ENCODE results near the gene DNAJB9. TPM values are rescaled to one million over a fixed set of nuclear protein-coding genes. Genes with fewer than 3 reads are reported as not detected.
A peak's percentile ranks its signal among the peaks of the same experiment; 100 is the strongest.

DNAJB9 gene
- total RNA-seq, 1 donor from 2014 or later: 30.0 TPM

GRCh38 chr7:108568801-108569380 is 783 bp upstream of the DNAJB9 start:
- no peak for DNase-seq (ENCODE audit: low read depth in 2 of 2)

- DNase-seq (ENCODE audit: low read depth in 2 of 2): peak in 1 of 2 donors; percentile 73
These were observed 577 bp downstream of the DNAJB9 start for GRCh38 chr7:108570146-108570755.

GRCh38 chr7:108572480-108572879 is 2.8 kb downstream of the DNAJB9 start:
- DNase-seq (ENCODE audit: low read depth in 2 of 2): no peak

- DNase-seq (ENCODE audit: low read depth in 2 of 2): no peak
These were observed 5.5 kb downstream of the DNAJB9 start for GRCh38 chr7:108575156-108575555.

- no peak for DNase-seq (ENCODE audit: low read depth in 2 of 2)
These were observed 6.4 kb downstream of the DNAJB9 start for GRCh38 chr7:108576116-108576515.

- DNase-seq (ENCODE audit: low read depth in 2 of 2): no peak
These were observed 9.3 kb downstream of the DNAJB9 start for GRCh38 chr7:108578937-108579336.

- no peak for DNase-seq (ENCODE audit: low read depth in 2 of 2)
These were observed 10.6 kb downstream of the DNAJB9 start for GRCh38 chr7:108580298-108580697.

- DNase-seq (ENCODE audit: low read depth in 2 of 2): no peak
These were observed 12.2 kb downstream of the DNAJB9 start for GRCh38 chr7:108581655-108582491.

GRCh38 chr7:108584211-108584610 is 14.5 kb downstream of the DNAJB9 start:
- DNase-seq (ENCODE audit: low read depth in 2 of 2): no peak

GRCh38 chr7:108585843-108586242 is 16.2 kb downstream of the DNAJB9 start:
- DNase-seq (ENCODE audit: low read depth in 2 of 2): no peak

GRCh38 chr7:108586274-108586710 is 16.6 kb downstream of the DNAJB9 start:
- no peak for DNase-seq (ENCODE audit: low read depth in 2 of 2)

- DNase-seq (ENCODE audit: low read depth in 2 of 2): no peak
These were observed 19.5 kb downstream of the DNAJB9 start for GRCh38 chr7:108589199-108589598.

- no peak for DNase-seq (ENCODE audit: low read depth in 2 of 2)
These were observed 20.2 kb downstream of the DNAJB9 start for GRCh38 chr7:108589874-108590273.

GRCh38 chr7:108590606-108591005 is 20.9 kb downstream of the DNAJB9 start:
- no peak for DNase-seq (ENCODE audit: low read depth in 2 of 2)

- no peak for DNase-seq (ENCODE audit: low read depth in 2 of 2)
These were observed 23.1 kb downstream of the DNAJB9 start for GRCh38 chr7:108592646-108593201.

- DNase-seq (ENCODE audit: low read depth in 2 of 2): no peak
These were observed 26.9 kb downstream of the DNAJB9 start for GRCh38 chr7:108596560-108596959.

- DNase-seq (ENCODE audit: low read depth in 2 of 2): no peak
These were observed 28.5 kb downstream of the DNAJB9 start for GRCh38 chr7:108598153-108598552.

GRCh38 chr7:108598914-108599580 is 29.4 kb downstream of the DNAJB9 start:
- no peak for DNase-seq (ENCODE audit: low read depth in 2 of 2)

GRCh38 chr7:108600399-108600798 is 30.7 kb downstream of the DNAJB9 start:
- DNase-seq (ENCODE audit: low read depth in 2 of 2): no peak

GRCh38 chr7:108603656-108604306 is 34.1 kb downstream of the DNAJB9 start:
- DNase-seq (ENCODE audit: low read depth in 2 of 2): no peak

All from dermis microvascular lymphatic vessel endothelial cell (primary cell).